ENCODE results near the gene TUBB4B. TPM values are rescaled to one million over a fixed set of nuclear protein-coding genes. Genes with fewer than 3 reads are reported as not detected.
A peak's percentile ranks its signal among the peaks of the same experiment; 100 is the strongest.

Gene TUBB4B
- total RNA-seq, 1 experiment from 2014 or later: 424 TPM

- Histone ChIP-seq H3K9ac (ENCODE audit: low read length) (peak overlapping the region; percentile 79), H3K27me3 (ENCODE audit: low read length) (no peaks in the 10 kb centered on the region), H2AFZ (ENCODE audit: low read length) (peak overlapping the region; percentile 82; the same call in 1 of the 2 replicates), H3K4me1 (ENCODE audit: insufficient read depth, low read length) (peaks cover 15% of the 10 kb centered on the region; the same call in 1 of the 2 replicates), H3F3A (ENCODE audit: low read length, unreplicated experiment) (no peaks in the 10 kb centered on the region), H3K79me2 (ENCODE audit: low read length) (peaks cover 18% of the 10 kb centered on the region), H4K20me1 (ENCODE audit: low read length) (no peaks in the 10 kb centered on the region), H3K36me3 (ENCODE audit: low read depth, low read length) (no peaks in the 10 kb centered on the region; the same call in 1 of the 2 replicates), H3K9me2 (replicated peaks; ENCODE audit: low read length) (no peaks in the 10 kb centered on the region), H3K27ac (ENCODE audit: low read length) (no peak overlapping the region), H3K9me3 (ENCODE audit: low read length) (no peaks in the 10 kb centered on the region), H3K4me3 (ENCODE audit: low read length) (peak overlapping the region; percentile 93), H3K4me2 (ENCODE audit: low read length) (peak overlapping the region; percentile 91)
- POLR2A ChIA-PET (ENCODE audit: unreplicated experiment): interaction anchor here (1.2 kb wide), 1 partner anchor 13 kb away, joined by 10 read pairs; the partner anchor contains the start of gene TUBB4B
- CTCF ChIA-PET: interaction anchor here (0.5 to 1.2 kb wide), 2 partner anchors 17 to 814 kb away, joined by 4 to 7 read pairs; no protein-coding TSS in a partner anchor
- BruUV-seq (replicated peaks): TSS peak; percentile 36
- no peak for TF ChIP-seq EZH2phosphoT487 (IDR thresholded peaks at IDR 0.05; ENCODE audit: borderline replicate concordance, low read length)
- no peak for TF ChIP-seq EZH2 (IDR thresholded peaks at IDR 0.05; ENCODE audit: low read length, unreplicated experiment)
- TF ChIP-seq CTCF (conservative IDR thresholded peaks at IDR 0.05; ENCODE audit: low read depth, low read length): no peak
- DNase-seq (no peak), ATAC-seq (peak; percentile 7)
- intact Hi-C loops (cut with micrococcal nuclease): no loop called here
Observed at GRCh38 chr9:137253717-137254623, 12.9 kb downstream of the TUBB4B start.

- TF ChIP-seq EZH2phosphoT487 (IDR thresholded peaks at IDR 0.05; ENCODE audit: borderline replicate concordance, low read length): no peak
- TF ChIP-seq CTCF (conservative IDR thresholded peaks at IDR 0.05; ENCODE audit: low read depth, low read length): no peak
- TF ChIP-seq EZH2 (IDR thresholded peaks at IDR 0.05; ENCODE audit: low read length, unreplicated experiment): no peak
- Histone ChIP-seq H3K4me1 (ENCODE audit: insufficient read depth, low read length) (peaks cover 15% of the 10 kb centered on the region; the same call in 1 of the 2 replicates), H3K36me3 (ENCODE audit: low read depth, low read length) (no peaks in the 10 kb centered on the region; the same call in 1 of the 2 replicates), H3K79me2 (ENCODE audit: low read length) (peaks cover 18% of the 10 kb centered on the region), H3K27me3 (ENCODE audit: low read length) (no peaks in the 10 kb centered on the region), H3K9me3 (ENCODE audit: low read length) (no peaks in the 10 kb centered on the region), H4K20me1 (ENCODE audit: low read length) (no peaks in the 10 kb centered on the region), H3K9me2 (replicated peaks; ENCODE audit: low read length) (no peaks in the 10 kb centered on the region), H3K27ac (ENCODE audit: low read length) (no peak within 1 kb of the TSS), H3K9ac (ENCODE audit: low read length) (peak within 1 kb of the TSS; percentile 91), H2AFZ (ENCODE audit: low read length) (peak within 1 kb of the TSS; percentile 82), H3F3A (ENCODE audit: low read length, unreplicated experiment) (no peaks in the 10 kb centered on the region), H3K4me2 (ENCODE audit: low read length) (peak within 1 kb of the TSS; percentile 94), H3K4me3 (ENCODE audit: low read length) (peak within 1 kb of the TSS; percentile 93)
- peak; percentile 84 for DNase-seq
- ChIA-PET CTCF (interaction anchor here (1.2 kb wide), 1 partner anchor 18 kb away, joined by 7 read pairs; no protein-coding TSS in a partner anchor), POLR2A (ENCODE audit: unreplicated experiment) (interaction anchor here (0.7 to 1.2 kb wide), 2 partner anchors 10 to 14 kb away, joined by 3 to 10 read pairs; partner anchors contain the start of gene TUBB4B)
- peak; percentile 75 for ATAC-seq
- intact Hi-C loops (cut with micrococcal nuclease): no loop called here
- no TSS peak for BruUV-seq (replicated peaks)
Observed at GRCh38 chr9:137254624-137255447, 13.7 kb downstream of the TUBB4B start, which contains the start of gene NELFB. TSS of gene NELFB (plus strand) at chr9:137255327.

Data from PC-3 (cell line).